ENCODE measurements around the gene RNF145.
"Not testable (repeated sequence)": the region's sequence is repeated elsewhere in the genome, so short reads cannot be mapped to it uniquely, and the experiment has no call there.

Gene RNF145

DNA sequence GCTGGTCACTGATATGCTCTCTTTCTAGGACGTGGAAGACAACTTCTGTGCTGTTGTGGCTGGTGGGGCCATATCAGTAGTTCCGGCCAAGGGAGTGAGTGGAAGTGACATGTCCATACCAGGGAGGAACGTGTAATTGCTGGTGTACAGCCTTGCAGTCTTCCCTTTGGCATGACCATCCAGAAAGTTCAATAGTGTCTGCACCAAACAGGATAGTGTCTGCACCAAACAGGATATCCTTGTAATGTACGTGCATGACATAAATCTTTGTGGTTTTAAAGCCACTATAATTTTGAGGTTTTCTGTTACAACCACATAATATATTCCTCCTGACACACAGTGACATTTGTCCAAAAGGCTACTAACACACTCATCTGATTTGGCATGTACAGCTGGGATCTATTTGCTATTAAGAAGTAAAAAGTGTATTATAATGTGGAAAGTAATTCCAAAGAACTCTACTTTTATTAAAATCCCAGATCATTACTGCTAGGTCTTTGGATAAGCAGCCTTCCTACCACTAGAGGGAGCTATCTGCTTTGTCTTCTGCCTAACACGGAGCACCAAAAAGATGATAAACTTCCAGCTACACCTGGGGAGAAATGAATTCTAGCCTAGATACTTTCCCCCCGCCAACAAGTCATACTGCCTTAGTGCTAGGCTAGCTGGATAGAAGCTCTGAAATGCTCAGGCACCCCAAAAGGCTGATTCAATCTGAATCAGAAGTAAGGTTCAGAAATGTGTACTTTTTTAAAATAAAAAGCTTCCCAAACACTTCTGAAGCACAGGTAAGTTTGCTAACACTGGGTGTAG is 52.7 kb downstream of the RNF145 start:
- in situ Hi-C loops (cut with MboI; ENCODE audit: low pct_unique_long_range_greater_than_20kb, low sequenced_read_pairs, unreplicated experiment): loop anchor here (10.0 to 25.0 kb wide), 3 partner anchors 158 to 831 kb away; no protein-coding TSS in a partner anchor
- TF ChIP-seq, protein P1, sequence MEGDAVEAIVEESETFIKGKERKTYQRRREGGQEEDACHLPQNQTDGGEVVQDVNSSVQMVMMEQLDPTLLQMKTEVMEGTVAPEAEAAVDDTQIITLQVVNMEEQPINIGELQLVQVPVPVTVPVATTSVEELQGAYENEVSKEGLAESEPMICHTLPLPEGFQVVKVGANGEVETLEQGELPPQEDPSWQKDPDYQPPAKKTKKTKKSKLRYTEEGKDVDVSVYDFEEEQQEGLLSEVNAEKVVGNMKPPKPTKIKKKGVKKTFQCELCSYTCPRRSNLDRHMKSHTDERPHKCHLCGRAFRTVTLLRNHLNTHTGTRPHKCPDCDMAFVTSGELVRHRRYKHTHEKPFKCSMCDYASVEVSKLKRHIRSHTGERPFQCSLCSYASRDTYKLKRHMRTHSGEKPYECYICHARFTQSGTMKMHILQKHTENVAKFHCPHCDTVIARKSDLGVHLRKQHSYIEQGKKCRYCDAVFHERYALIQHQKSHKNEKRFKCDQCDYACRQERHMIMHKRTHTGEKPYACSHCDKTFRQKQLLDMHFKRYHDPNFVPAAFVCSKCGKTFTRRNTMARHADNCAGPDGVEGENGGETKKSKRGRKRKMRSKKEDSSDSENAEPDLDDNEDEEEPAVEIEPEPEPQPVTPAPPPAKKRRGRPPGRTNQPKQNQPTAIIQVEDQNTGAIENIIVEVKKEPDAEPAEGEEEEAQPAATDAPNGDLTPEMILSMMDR (IDR thresholded peaks at IDR 0.05; ENCODE audit: extremely low read depth, insufficient read depth, missing control alignments): peak; percentile 83
- peak; percentile 69 for DNase-seq (ENCODE audit: low spot score)

DNA sequence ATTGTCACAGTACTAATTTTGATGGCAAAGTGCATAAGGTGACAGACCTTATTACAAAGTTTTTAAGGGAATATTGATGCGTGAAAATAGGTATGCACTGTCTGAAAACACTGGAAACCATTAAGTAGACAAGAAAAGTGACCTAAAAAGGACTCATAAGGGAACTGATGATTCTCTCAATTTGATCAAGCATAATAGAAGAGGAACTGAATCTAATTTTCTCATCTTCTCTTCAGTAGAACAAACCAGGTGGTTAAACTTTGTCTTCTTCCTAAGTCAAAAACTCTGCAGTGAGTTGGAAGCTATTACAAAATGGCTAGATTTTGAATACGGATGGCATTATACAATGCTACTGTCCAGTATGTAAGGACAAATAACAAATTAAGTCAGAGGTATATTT is 53.4 kb downstream of the RNF145 start:
- TF ChIP-seq, protein P1 (IDR thresholded peaks at IDR 0.05; ENCODE audit: extremely low read depth, insufficient read depth, missing control alignments): no peak
- in situ Hi-C loops (cut with MboI; ENCODE audit: low pct_unique_long_range_greater_than_20kb, low sequenced_read_pairs, unreplicated experiment): loop anchor here (10.0 to 25.0 kb wide), 3 partner anchors 159 to 831 kb away; no protein-coding TSS in a partner anchor
- DNase-seq (ENCODE audit: low spot score): no peak

DNA sequence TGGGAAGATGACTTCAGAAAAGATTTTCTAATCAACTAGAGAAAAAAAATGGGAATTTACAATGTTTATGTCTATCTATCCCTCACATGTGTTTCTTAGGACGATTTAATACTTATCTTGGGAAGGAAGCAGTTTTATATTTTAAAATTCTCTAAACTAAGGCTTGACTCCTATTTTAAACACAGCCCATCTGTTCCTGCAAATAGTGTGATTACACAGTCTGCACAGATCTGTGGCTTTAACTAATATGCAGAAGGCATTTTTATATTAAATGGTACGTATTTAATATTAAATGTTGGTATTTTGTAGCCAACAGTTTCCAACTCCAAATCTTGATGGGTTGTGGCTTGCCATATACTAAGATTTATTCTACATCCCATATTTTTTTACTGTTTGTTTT is 56.5 kb downstream of the RNF145 start:
- TF ChIP-seq, protein P1 (IDR thresholded peaks at IDR 0.05; ENCODE audit: extremely low read depth, insufficient read depth, missing control alignments): no peak
- in situ Hi-C loops (cut with MboI; ENCODE audit: low pct_unique_long_range_greater_than_20kb, low sequenced_read_pairs, unreplicated experiment): loop anchor here (10.0 to 25.0 kb wide), 3 partner anchors 162 to 834 kb away; no protein-coding TSS in a partner anchor
- DNase-seq (ENCODE audit: low spot score): no peak

DNA sequence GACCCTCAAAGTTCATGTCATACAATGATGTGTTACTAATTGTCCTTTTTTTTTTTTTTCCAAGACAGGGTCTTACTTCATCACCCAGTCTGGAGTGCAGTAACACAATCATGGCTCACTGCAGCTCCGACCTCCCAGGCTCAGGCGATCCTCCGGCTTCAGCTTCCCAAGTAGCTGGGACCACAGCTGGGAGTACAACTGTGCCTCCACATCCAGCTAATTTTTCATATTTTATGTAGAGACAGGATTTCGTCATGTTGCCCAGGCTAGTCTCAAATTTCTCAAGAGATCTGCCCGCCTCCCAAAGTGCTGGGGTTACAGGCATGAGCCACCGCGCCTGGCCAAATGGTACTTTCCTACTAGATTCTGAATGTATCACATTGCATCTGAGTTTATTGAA is 60.3 kb downstream of the RNF145 start:
- no peak for DNase-seq (ENCODE audit: low spot score)
- TF ChIP-seq, protein P1 (IDR thresholded peaks at IDR 0.05; ENCODE audit: extremely low read depth, insufficient read depth, missing control alignments): no peak
- in situ Hi-C loops (cut with MboI; ENCODE audit: low pct_unique_long_range_greater_than_20kb, low sequenced_read_pairs, unreplicated experiment): no loop called here

DNA sequence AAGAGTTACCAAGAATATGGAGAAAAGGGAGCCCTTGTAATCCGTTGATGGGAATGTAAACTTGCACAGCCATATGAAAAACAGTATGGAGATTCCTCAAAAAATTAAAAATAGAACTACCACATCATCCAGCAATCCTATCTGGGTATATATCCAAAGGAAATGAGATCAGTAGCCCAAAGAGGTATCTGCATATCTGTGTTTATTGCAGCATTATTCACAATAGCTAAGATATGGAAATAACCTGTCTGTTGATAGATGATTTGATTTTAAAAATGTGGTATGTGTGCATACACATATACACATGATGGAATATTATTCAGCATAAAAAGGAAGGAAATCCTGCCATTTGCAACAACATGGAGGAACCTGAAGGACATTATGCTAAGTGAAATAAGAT is 61.4 kb downstream of the RNF145 start:
- TF ChIP-seq, protein P1 (IDR thresholded peaks at IDR 0.05; ENCODE audit: extremely low read depth, insufficient read depth, missing control alignments): no peak
- in situ Hi-C loops (cut with MboI; ENCODE audit: low pct_unique_long_range_greater_than_20kb, low sequenced_read_pairs, unreplicated experiment): no loop called here
- no peak for DNase-seq (ENCODE audit: low spot score)

DNA sequence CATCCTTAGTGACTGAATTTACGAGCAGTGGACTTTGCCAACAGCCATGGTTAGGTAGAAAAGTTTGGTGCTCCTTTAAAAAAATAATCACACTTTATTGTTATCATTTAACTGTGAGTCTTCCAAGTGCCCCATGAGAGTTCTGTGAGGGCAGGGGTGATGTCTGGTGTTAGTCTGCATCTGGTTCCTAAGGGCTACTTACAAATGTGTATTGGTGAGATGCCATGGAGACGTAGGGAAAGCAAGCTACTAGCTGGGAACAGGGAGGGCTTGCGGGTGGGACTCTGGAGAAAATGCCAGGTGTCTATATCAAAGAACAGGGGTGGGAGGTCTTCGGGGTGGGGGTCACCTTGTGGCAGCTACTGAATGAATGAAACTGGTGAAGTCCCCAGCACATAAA is 62.5 kb downstream of the RNF145 start:
- TF ChIP-seq, protein P1 (IDR thresholded peaks at IDR 0.05; ENCODE audit: extremely low read depth, insufficient read depth, missing control alignments): no peak
- no peak for DNase-seq (ENCODE audit: low spot score)
- in situ Hi-C loops (cut with MboI; ENCODE audit: low pct_unique_long_range_greater_than_20kb, low sequenced_read_pairs, unreplicated experiment): no loop called here

DNA sequence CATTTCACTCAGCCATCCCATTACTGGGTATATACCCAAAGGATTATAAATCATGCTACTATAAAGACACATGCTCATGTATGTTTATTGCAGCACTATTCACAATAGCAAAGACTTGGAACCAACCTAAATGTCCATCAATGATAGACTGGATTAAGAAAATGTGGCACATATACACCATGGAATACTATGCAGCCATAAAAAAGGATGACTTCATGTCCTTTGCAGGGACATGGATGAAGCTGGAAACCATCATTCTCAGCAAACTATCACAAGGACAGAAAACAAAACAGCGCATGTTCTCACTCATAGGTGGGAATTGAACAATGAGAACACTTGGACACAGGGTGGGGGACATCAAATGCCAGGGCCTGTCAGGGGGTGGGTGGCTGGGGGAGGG is 64.2 kb downstream of the RNF145 start:
- in situ Hi-C loops (cut with MboI; ENCODE audit: low pct_unique_long_range_greater_than_20kb, low sequenced_read_pairs, unreplicated experiment); DNase-seq (ENCODE audit: low spot score): not testable (repeated sequence)

Measured in GM13977 (cell line).